Inferior parietal cortex (tissue), 1 donor: Measurements from ENCODE around the gene MAP1LC3A.

Experiments used
- DNase-seq: peaks from one replicate; pipeline ENCODE4 v3.0.0-alpha.2; 2016; ENCODE audit errors: extremely low spot score

Gene MAP1LC3A

DNA sequence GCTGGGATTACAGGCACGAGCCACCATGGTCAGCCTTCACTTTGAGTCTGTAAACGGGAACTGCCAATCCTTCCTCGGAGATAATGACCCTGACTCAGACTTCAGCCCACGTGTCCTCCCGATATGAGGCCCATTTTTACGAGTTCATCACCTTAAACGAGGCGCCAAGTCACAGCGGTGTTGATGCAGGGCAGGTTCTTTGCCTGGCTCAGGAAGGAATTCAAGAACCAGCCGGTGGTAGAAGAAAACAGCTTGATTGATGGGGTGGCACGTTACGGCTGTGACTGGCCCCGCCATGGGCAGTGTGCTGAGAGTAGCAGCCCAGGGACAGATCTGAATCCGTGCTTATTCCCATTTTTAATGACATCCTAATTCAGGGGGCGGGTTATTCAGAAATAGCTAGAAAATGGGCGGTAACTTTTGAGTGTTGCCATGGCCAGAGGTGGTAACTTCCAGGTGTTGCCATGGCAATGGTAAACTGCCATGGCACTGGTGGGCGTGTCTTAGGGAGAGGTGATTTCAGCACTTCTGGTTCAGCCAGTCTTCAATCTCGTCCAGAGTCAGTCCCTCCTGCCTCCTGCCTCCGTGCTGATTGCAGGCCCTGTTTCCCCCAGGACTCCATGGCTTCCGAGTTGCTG is 9.1 kb upstream of the MAP1LC3A start:
- no peak for DNase-seq

DNA sequence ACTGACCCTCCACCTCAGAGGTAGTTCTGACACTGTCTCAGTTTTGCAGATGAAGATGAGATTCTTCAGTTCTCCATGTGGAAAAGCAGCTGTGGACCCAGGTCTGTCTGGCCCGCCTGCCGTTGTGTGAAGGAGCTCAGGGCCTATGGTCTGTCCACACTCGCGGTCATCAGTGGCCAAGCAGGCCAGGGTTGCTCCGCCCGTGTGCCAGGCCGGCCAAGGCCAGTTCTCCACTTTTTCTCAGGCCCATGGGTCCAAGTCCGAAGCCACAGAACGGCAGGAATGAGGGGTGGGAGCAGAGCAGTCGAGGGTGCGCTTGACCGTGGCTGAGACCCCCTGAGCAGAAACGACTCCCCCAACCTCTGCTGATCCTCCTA is 8.6 kb upstream of the MAP1LC3A start:
- no peak for DNase-seq

DNA sequence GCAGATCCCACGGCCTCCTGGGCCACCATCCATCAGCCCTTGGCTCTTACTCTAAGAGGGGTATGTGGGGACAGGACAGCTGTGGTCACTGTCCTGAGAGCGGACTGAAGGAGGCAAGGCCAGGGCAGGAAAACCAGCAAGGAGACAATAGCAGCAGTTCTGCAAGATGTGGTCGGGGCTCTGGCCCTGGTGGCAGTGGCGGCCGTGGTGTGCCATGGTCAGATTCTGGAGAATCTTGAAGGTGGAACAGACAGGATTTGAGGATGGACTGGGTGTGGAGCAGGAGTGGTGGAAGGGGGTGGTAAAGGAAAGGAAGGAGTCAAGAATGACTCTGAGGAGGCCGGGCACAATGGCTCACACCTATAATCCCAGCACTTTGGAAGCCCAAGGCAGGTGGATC is 5.9 kb upstream of the MAP1LC3A start:
- DNase-seq = no peak

GRCh38 chr20:34553366-34553867 is 5.1 kb upstream of the MAP1LC3A start:
- no peak for DNase-seq

DNA sequence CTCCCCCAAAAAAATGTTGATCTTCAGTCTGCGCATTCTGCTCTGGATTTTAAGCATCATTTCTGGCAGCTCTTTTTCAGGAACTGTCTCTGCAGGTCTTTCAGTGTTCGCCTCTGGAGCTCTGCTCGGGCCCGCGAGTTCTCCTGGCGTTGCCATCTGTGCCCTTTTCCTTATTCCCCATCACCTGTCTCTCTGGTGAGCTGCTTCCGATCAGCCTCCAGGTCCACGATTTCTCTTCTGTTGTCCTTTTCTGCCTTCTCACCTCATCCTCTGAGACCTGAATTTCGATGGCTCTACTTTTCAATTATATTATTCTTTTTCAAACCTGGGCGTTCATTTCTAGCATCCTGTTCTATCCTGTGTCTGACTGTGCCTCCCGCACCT is 590 bp upstream of the MAP1LC3A start:
- DNase-seq = no peak

DNA sequence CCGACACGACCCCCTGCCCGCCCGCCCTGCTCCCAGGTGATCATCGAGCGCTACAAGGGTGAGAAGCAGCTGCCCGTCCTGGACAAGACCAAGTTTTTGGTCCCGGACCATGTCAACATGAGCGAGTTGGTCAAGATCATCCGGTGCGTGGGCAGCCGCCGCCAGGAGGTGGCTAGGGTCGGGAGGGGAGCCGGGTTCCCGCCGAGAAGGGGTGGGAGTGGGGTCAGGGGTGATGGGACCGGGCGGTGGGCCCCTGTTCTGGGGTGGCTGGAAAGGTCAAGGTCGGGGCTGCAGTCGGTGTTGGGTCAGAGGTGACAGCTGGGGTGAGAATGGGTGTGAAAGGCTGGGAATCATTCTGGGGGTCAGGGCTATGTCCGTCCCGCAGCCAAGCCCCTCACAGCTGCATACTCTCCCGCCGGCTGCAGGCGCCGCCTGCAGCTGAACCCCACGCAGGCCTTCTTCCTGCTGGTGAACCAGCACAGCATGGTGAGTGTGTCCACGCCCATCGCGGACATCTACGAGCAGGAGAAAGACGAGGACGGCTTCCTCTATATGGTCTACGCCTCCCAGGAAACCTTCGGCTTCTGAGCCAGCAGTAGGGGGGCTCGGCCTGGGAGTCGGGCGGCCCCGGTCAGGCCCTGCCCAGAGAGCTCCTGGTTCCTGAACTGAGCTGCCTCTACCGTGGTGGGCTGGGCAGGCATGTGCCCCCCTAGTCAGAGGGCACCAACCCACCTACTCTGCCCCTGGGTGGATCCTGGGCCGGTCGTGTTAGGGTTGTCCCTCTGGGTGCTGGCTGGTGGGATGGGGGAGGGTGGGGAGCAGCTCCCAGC is 1.0 kb downstream of the MAP1LC3A start:
- DNase-seq = no peak

GRCh38 chr20:34560141-34560523 is 1.6 kb downstream of the MAP1LC3A start:
- DNase-seq = no peak

DNA sequence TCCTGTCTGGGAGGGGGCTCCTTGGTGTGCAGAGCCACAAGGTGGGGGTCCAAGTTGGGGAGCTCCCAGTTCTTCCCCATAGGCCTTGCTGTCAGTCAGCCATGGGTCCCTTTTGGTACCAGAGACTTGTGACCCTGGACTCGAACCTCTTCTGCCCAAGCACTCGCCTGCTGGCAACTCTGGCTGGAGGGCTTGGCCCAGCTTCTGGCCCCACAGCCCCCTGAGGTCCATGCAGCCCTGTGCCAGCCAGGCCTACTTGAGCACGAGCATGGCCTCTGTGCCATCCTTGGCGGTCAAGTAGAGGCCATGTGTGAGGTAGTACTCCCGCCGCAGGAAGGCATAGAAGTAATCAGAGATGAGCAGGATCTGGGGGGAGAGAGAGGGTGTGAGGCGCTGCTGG is 2.1 kb downstream of the MAP1LC3A start:
- no peak for DNase-seq

DNA sequence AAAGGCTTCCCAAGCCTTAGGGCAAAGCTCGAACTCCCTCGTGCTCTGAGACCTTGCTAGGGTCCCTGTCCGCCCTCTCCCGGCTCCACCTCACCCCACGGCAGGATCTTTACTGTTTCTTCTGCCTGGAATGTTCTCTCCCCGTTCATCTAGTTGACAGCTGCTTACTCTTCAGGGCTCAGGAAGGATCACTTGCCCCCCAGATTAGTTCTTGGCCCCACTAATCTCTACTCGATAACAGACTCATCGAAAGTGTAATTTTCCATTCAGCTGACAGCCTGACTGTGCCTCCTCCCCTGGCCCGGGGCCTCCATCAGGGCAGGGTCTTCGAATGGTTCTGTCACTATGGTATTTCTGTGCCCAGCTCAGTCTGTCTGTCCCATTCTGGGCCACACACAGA is 3.1 kb downstream of the MAP1LC3A start:
- no peak for DNase-seq

GRCh38 chr20:34562641-34563040 is 4.1 kb downstream of the MAP1LC3A start:
- no peak for DNase-seq

- DNase-seq = no peak
These were observed 6.3 kb downstream of the MAP1LC3A start for GRCh38 chr20:34564833-34565232.

GRCh38 chr20:34566978-34567891 is 8.7 kb downstream of the MAP1LC3A start:
- no peak for DNase-seq

DNA sequence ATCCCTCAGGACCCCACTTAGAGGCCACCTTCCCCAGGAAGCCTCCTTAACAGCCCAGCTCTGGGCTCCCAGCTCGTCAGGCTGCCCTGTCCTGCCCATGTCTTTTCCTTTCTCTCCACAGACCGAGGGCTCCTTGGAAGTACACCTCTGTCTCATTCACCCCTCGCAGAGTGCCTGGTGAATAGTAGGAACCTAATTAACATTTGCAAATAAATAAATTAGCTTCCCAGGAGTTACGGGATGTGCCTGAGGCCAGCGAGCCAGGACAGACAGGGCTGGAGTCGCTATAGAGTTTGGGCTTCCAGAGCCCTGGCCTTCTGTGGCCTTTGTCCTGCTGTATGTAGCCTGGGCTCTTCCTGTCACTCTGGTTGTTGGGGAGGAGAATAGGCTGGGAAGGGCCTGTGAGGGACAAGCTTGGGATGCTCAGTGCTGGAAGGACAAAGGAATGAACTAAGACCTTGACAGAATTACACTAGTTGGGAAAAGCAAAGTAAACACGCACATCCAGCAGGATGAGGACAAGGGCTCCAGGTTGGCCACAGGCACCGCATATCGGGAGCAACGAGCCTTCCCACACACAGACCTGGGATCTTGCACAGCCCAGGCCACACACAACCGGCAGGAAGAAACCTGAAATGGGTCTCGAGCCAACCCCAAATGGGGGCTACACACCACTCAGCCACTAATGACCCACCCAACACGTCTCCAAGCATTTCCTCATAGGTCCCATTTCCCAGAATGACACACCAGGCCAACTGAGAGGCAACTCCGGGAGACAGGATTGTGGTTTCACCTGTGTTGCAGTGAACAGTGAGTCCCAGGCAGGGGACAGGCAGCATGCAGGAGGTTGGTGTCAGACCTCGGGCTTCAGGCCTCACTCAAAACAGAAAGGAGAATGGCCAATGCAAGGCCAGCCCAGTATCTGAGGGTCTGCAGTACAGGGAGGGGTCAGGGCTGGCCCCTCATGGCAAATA is 9.7 kb downstream of the MAP1LC3A start:
- DNase-seq = no peak

DNA sequence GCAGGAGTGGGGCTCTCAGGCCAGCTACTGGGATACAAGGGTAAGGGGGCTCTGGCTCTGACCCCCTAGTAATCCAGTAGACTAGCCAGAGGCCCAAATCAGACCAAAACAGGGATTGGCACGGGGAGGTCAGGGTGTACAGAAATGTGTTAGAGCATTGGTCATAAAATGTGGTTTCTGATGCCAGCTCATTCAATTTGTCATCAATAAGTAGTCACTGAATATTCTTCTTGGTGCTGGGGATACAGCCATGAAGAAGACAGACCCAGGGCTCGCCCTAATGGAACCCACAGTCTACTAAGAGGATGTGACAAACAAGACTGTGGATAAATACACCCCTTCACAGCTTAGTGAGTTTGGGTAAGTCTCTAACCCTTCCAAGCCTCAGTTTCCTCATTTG is 11.1 kb downstream of the MAP1LC3A start:
- no peak for DNase-seq

DNA sequence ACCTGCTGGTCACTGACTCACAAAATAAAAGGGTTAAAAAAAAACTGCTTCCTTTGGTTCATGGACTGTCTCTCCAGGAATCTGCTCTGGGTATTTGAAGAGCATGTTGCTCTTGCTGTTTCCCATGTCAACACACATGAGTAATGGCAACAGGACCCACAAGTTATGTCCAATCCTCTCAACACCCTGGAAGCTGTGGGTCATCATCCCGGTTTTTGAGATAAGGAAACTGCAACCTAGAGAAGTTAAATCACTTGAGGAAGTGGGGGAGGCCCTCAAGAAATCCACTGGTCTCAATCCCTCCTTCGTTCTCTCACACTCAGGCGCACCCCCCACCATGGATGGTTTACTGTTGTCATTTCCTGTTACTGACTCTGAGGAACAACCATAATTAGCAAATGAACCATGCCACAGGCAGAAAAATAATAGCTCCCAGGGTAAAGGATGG is 12.4 kb downstream of the MAP1LC3A start:
- no peak for DNase-seq

DNA sequence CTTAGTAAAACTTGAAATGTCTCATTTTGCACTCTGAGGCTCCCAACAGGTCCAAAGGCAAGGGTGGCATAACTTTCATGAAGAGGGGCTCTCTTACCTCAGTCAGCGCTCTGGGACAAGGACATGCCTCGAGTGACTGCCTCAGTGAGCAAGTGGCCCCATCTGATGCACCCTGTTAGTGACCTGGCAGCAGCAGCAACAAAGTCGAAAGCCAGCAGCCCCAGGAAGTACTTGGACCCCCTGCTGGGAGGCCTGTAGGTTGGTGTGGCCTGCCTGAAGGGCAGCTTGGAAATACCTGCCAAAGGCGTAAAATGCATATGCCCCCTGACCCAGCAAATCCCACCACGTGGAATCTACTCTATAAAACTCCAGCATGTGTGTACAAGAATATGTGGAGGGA is 13.2 kb downstream of the MAP1LC3A start:
- DNase-seq = no peak

DNA sequence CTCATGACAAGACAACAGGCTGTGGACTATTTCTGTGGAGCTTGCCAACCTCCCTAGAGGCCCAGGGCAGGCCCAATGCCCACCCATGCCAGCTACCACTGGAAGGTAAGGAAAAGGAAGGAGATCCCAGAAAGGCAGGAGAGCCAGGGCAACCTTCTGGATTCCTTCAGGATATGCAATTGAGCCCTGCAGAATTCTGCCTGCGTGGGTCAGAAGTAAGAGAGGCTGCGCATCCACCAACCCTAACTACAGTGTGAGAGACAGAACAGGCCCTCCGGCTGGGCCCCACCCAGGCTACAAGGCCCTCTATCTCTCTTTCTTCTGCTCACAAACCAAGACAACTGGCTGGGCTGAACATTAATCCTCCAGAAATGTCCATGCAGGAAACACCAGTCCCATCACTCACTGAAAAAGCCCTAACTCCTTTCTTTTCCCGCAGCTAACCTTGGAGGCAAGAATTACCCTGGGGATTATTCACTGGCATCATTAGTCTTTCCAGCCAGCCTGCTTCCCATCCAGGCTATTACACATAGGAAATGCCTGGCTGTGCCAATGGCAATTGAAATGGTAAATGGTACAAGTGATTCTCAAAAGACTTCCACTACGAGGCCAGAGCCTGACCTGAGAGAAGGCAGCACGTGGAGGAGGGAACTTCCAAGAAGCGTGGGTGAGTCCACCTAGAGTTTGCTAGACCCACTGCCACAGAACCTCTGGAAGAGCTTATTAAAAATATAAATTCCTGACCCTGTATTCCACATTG is 15.2 kb downstream of the MAP1LC3A start:
- DNase-seq = no peak

DNA sequence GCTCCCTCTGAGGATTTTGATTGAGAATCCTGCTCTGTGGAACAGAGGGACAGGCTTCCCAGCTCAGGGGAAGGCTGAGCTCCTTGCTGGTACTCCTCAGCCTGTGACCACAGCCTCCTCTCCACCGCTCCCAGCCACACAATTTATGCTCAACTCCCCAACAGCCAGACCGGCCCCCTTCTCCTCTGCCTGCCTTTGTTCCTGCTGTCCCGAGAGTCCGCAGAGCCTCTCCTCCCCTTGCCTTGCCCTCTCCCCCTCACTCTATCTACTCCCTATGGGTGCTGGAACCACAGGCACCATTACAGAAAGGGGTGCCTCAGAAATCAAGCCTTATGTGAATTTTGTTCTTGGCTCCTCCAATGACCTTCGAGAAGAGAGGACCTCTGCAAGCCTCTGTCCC is 15.9 kb downstream of the MAP1LC3A start:
- DNase-seq = no peak

DNA sequence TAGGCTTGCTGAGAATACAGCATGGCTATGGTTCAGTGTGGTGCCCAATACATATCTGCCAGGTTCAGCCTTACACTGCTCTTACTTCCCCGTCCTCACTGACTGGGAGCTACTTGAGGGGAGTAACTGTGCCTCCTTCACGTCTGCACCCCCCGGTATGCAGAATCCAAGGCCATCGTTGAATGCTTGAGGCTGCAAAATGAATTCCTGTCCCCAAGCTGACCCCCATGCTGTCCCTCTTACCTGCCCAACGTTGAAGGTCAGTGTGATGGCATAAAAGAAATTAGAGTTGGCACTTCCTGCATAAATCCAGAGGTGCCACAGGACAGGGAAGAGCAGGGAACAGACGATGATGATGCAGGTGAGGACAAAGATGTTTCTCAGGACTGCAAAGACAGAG is 16.3 kb downstream of the MAP1LC3A start:
- DNase-seq = no peak

- no peak for DNase-seq
These were observed 16.8 kb downstream of the MAP1LC3A start for GRCh38 chr20:34575271-34575670.
